Ascending aorta (tissue), 2 donors: ENCODE data around the gene APBA2. TPM values are rescaled to one million over a fixed set of nuclear protein-coding genes. Genes with fewer than 3 reads are reported as not detected.

Experiments
- DNase-seq, 2 donors: peaks; one replicate each; pipeline ENCODE4 v3.0.0-alpha.2; 2019; ENCODE audit warnings: low spot score in 2 of 2
- H3K27ac ChIP-seq, 2 donors: fragments of 200-600 bp; sonication (generic); one replicate each; pipeline ENCODE4 v1.5.1; 2016 to 2017; ENCODE audit warnings: mild to moderate bottlenecking in 1 of 2
- H3K27me3 ChIP-seq: fragments of 200-600 bp; sonication (generic); one replicate; pipeline ENCODE4 v1.5.1; 2017
- H3K36me3 ChIP-seq, 2 donors: fragments of 200-600 bp; sonication (generic); one replicate each; pipeline ENCODE4 v1.5.1; 2016
- H3K4me1 ChIP-seq, 2 donors: fragments of 200-600 bp; sonication (generic); one replicate each; pipeline ENCODE4 v1.5.1; 2016 to 2017; ENCODE audit warnings: mild to moderate bottlenecking in 1 of 2
- H3K4me3 ChIP-seq, 2 donors: fragments of 200-600 bp; sonication (generic); one replicate each; pipeline ENCODE4 v1.5.1; 2016 to 2017; ENCODE audit warnings: mild to moderate bottlenecking in 1 of 2
- H3K9me3 ChIP-seq, 2 donors: fragments of 200-600 bp; sonication (generic); one replicate each; pipeline ENCODE4 v1.5.1; 2016
- intact Hi-C: fragments of 100-400 bp; cut with DNase I; formaldehyde crosslinking; loops from one replicate; pipeline ENCODE4 v1.15.1; 2023
- total RNA-seq: library from RNA; depleted of rRNA; stranded (reverse); fragments of >200 nt; gene quantifications from one replicate; pipeline ENCODE4 v1.1.0, GENCODE V29; 2016
- TF ChIP-seq, protein P1 (sequence below), 3 experiments: fragments of 200-600 bp in 2 of 3; fragments of 450-650 bp in 1 of 3; sonication (generic) in 2 of 3; IDR thresholded peaks; one replicate each; pipeline ENCODE4 v1.5.1; 2016 to 2019; ENCODE audit warnings: antibody characterized with exemption in 3 of 3, mild to moderate bottlenecking in 1 of 3, moderate library complexity in 1 of 3

The APBA2 gene
- total RNA-seq, 1 donor from 2014 or later: 2.4 TPM

GRCh38 chr15:28932361-28932760, 46.6 kb downstream of the APBA2 start:
- intact Hi-C loops: no loop called here
- Histone ChIP-seq H3K36me3 (no peaks in the 10 kb centered on the region), H3K27ac (no peak overlapping the region), H3K27me3 (no peaks in the 10 kb centered on the region), H3K9me3 (no peaks in the 10 kb centered on the region), H3K4me3 (no peak overlapping the region), H3K4me1 (no peaks in the 10 kb centered on the region)
- TF ChIP-seq, protein P1, sequence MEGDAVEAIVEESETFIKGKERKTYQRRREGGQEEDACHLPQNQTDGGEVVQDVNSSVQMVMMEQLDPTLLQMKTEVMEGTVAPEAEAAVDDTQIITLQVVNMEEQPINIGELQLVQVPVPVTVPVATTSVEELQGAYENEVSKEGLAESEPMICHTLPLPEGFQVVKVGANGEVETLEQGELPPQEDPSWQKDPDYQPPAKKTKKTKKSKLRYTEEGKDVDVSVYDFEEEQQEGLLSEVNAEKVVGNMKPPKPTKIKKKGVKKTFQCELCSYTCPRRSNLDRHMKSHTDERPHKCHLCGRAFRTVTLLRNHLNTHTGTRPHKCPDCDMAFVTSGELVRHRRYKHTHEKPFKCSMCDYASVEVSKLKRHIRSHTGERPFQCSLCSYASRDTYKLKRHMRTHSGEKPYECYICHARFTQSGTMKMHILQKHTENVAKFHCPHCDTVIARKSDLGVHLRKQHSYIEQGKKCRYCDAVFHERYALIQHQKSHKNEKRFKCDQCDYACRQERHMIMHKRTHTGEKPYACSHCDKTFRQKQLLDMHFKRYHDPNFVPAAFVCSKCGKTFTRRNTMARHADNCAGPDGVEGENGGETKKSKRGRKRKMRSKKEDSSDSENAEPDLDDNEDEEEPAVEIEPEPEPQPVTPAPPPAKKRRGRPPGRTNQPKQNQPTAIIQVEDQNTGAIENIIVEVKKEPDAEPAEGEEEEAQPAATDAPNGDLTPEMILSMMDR (IDR thresholded peaks at IDR 0.05): no peak
- DNase-seq: no peak

DNA sequence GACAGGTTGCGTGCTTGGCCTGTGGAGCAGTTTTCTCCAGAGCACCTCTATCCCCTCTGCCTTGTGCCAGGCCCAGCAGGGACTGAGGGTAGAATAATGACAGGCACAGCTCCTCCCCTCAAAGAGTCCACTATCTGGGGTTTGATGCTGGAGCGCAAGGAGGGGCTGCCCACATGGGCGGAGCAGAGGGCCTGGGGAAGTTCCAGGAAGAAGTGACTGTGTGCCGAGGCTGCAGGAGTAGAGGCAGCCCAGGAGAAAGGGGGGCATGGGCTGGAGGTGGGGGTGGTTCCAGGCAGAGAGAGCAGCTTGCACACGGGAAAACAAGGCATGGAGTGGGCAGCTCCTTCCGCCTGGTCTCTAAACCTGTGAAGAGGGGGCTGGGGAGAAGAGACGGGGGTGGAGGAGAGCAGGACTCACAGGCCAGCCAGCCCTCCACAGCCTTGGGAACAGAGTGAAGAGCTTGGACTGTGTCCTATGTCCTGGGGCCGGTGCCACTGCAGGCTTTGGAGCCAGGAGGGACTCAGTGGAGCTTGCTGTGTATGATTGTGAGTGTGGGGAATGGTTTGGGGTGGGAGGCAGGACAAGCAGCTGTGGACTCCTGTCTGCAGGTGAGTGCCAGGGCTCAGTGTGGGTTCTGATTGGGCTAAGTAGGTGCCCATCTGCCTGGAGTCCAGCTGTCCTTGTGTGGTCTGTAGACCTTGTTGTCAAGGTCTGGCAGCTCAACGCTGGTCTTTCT, 48.1 kb downstream of the APBA2 start:
- Histone ChIP-seq H3K27ac (no peak overlapping the region), H3K9me3 (no peaks in the 10 kb centered on the region), H3K27me3 (no peaks in the 10 kb centered on the region), H3K4me3 (no peak overlapping the region), H3K4me1 (no peaks in the 10 kb centered on the region), H3K36me3 (no peaks in the 10 kb centered on the region)
- TF ChIP-seq, protein P1 (IDR thresholded peaks at IDR 0.05): no peak
- intact Hi-C loops: no loop called here
- DNase-seq: no peak

- TF ChIP-seq, protein P1 (IDR thresholded peaks at IDR 0.05): no peak
- Histone ChIP-seq H3K27ac (no peak overlapping the region), H3K27me3 (no peaks in the 10 kb centered on the region), H3K36me3 (no peaks in the 10 kb centered on the region), H3K4me3 (no peak overlapping the region), H3K4me1 (no peaks in the 10 kb centered on the region), H3K9me3 (no peaks in the 10 kb centered on the region)
- no peak for DNase-seq
- intact Hi-C loops: no loop called here
Measured at GRCh38 chr15:28934645-28935044, 48.9 kb downstream of the APBA2 start.

- H3K27ac ChIP-seq: no peak overlapping the region
- no peaks in the 10 kb centered on the region for H3K27me3 ChIP-seq
- H3K36me3 ChIP-seq: no peaks in the 10 kb centered on the region
- TF ChIP-seq, protein P1 (IDR thresholded peaks at IDR 0.05): no peak
- DNase-seq: no peak
- intact Hi-C loops: no loop called here
- no peaks in the 10 kb centered on the region for H3K9me3 ChIP-seq
- H3K4me1 ChIP-seq: no peaks in the 10 kb centered on the region
- H3K4me3 ChIP-seq: no peak overlapping the region
Measured at GRCh38 chr15:28935316-28935715, 49.5 kb downstream of the APBA2 start.

- H3K4me3 ChIP-seq: no peak overlapping the region
- no peak for DNase-seq
- H3K36me3 ChIP-seq: no peaks in the 10 kb centered on the region
- no peaks in the 10 kb centered on the region for H3K27me3 ChIP-seq
- no peak overlapping the region for H3K27ac ChIP-seq
- H3K9me3 ChIP-seq: no peaks in the 10 kb centered on the region
- intact Hi-C loops: no loop called here
- no peaks in the 10 kb centered on the region for H3K4me1 ChIP-seq
- TF ChIP-seq, protein P1 (IDR thresholded peaks at IDR 0.05): no peak
Measured at GRCh38 chr15:28936081-28936480, 50.3 kb downstream of the APBA2 start.
